ENCODE measurements around the gene C15orf39. TPM values are rescaled to one million over a fixed set of nuclear protein-coding genes. Genes with fewer than 3 reads are reported as not detected.
"Not testable (repeated sequence)": the region's sequence is repeated elsewhere in the genome, so short reads cannot be mapped to it uniquely, and the experiment has no call there.

The C15orf39 gene
- polyA plus RNA-seq, 1 donor from 2014 or later, result not detected

DNA sequence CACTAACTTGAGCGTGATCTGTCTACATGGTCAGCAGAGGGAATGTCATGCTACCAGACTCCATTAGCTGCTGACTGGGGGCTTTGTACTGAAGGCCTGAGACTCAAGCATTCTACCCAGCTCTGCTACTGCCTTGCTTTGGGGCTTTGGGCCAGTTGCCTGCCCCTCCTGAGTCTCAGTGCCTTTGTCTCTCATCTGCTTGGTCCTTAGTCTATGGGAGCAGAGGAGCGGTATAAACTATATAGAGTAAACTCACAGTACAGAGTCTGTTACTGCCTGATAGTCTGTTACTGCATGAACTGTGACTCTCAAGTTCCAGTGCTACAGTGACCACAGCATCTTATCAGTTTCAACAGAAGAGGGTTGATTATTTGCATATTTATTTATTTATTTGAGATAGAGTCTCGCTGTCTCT, 38.5 kb upstream of the C15orf39 start:
- TF ChIP-seq RAD21 (conservative IDR thresholded peaks at IDR 0.05) (no peak), CTCF (IDR thresholded peaks at IDR 0.05; ENCODE audit: poor library complexity, severe bottlenecking) (no peak), MXI1 (conservative IDR thresholded peaks at IDR 0.05; ENCODE audit: poor library complexity, severe bottlenecking) (no peak), EZH2 (IDR thresholded peaks at IDR 0.05; ENCODE audit: borderline replicate concordance, insufficient read depth, low read length, poor library complexity, severe bottlenecking) (no peak), POLR2AphosphoS5 (IDR thresholded peaks at IDR 0.05) (no peak), SMC3 (conservative IDR thresholded peaks at IDR 0.05; ENCODE audit: poor library complexity) (no peak), EP300 (conservative IDR thresholded peaks at IDR 0.05; ENCODE audit: poor library complexity, severe bottlenecking) (no peak), REST (IDR thresholded peaks at IDR 0.05; ENCODE audit: borderline replicate concordance) (no peak), TAF1 (IDR thresholded peaks at IDR 0.05; ENCODE audit: low read depth) (no peak)
- H4K20me1 ChIP-seq (ENCODE audit: insufficient read depth), result no peaks in the 10 kb centered on the region
- H3K27me3 ChIP-seq (ENCODE audit: insufficient read depth, low read depth, low read length), result no peaks in the 10 kb centered on the region
- no peaks in the 10 kb centered on the region for H3K36me3 ChIP-seq (ENCODE audit: insufficient read depth, low read length)
- no peaks in the 10 kb centered on the region for H3K9me3 ChIP-seq (ENCODE audit: low read length)
- no peak overlapping the region for H3K4me2 ChIP-seq (ENCODE audit: low read length)
- H3K9me2 ChIP-seq (ENCODE audit: insufficient read depth, low read length), result no peaks in the 10 kb centered on the region
- no peak overlapping the region for H3K4me3 ChIP-seq (ENCODE audit: low read length)
- no peaks in the 10 kb centered on the region for H3K79me2 ChIP-seq (replicated peaks; ENCODE audit: insufficient read depth, low read length)
- no peak overlapping the region for H3K27ac ChIP-seq (ENCODE audit: low read length)
- H3K9ac ChIP-seq (ENCODE audit: low read length), result no peak overlapping the region
- H3F3A ChIP-seq (ENCODE audit: insufficient read depth, low read length, poor library complexity, severe bottlenecking), result no peaks in the 10 kb centered on the region
- H2AFZ ChIP-seq (ENCODE audit: low read depth, low read length), result no peak overlapping the region

- no peaks in the 10 kb centered on the region for H3K9me2 ChIP-seq (ENCODE audit: insufficient read depth, low read length)
- H4K20me1 ChIP-seq (ENCODE audit: insufficient read depth), result no peaks in the 10 kb centered on the region
- H3K27me3 ChIP-seq (ENCODE audit: insufficient read depth, low read depth, low read length), result no peaks in the 10 kb centered on the region
- no peak overlapping the region for H3K4me3 ChIP-seq (ENCODE audit: low read length)
- no peaks in the 10 kb centered on the region for H3K9me3 ChIP-seq (ENCODE audit: low read length)
- no peaks in the 10 kb centered on the region for H3F3A ChIP-seq (ENCODE audit: insufficient read depth, low read length, poor library complexity, severe bottlenecking)
- H3K79me2 ChIP-seq (replicated peaks; ENCODE audit: insufficient read depth, low read length), result no peaks in the 10 kb centered on the region
- no peak overlapping the region for H2AFZ ChIP-seq (ENCODE audit: low read depth, low read length)
- H3K4me2 ChIP-seq (ENCODE audit: low read length), result no peak overlapping the region
- H3K27ac ChIP-seq (ENCODE audit: low read length), result no peak overlapping the region
- H3K9ac ChIP-seq (ENCODE audit: low read length), result no peak overlapping the region
- no peaks in the 10 kb centered on the region for H3K36me3 ChIP-seq (ENCODE audit: insufficient read depth, low read length)
- no peak for TF ChIP-seq MXI1 (conservative IDR thresholded peaks at IDR 0.05; ENCODE audit: poor library complexity, severe bottlenecking)
- no peak for TF ChIP-seq SMC3 (conservative IDR thresholded peaks at IDR 0.05; ENCODE audit: poor library complexity)
- no peak for TF ChIP-seq RAD21 (conservative IDR thresholded peaks at IDR 0.05)
- TF ChIP-seq POLR2AphosphoS5 (IDR thresholded peaks at IDR 0.05), result no peak
- TF ChIP-seq CTCF (IDR thresholded peaks at IDR 0.05; ENCODE audit: poor library complexity, severe bottlenecking), result no peak
Observed at GRCh38 chr15:75164625-75165350, 36.9 kb upstream of the C15orf39 start.

DNA sequence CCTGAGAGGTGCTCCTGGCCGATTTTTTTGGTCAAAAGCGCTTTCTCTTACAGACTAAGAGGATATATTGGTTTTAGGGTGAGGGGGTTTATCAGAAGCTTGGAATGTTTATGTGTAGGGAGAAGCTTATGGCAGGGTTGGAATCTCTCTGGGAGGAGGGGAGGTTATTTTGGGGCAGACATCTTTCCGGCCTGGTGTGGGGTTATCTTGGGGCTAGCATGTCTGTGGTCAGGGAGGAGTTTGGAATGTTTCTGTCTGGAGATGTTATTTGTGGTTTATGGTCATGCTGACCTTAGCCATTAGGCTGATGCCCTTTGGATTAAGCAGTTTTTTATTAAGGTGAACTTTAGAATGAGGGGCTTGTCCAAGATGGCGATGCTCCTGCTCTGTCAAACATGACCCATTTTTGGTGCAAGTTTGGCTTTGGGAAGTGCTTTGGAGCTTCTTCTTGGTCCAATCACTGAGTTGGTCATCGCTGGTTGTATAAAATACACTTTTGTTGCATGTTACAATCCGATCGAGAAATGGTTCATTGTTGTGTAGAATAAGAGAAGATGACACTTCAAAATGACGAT, 35.1 kb upstream of the C15orf39 start:
- H3K27me3 ChIP-seq (ENCODE audit: insufficient read depth, low read depth, low read length); H3K79me2 ChIP-seq (replicated peaks; ENCODE audit: insufficient read depth, low read length); H4K20me1 ChIP-seq (ENCODE audit: insufficient read depth); H3K36me3 ChIP-seq (ENCODE audit: insufficient read depth, low read length); H3K9ac ChIP-seq (ENCODE audit: low read length); H3F3A ChIP-seq (ENCODE audit: insufficient read depth, low read length, poor library complexity, severe bottlenecking); H2AFZ ChIP-seq (ENCODE audit: low read depth, low read length); H3K27ac ChIP-seq (ENCODE audit: low read length); H3K9me2 ChIP-seq (ENCODE audit: insufficient read depth, low read length); H3K4me3 ChIP-seq (ENCODE audit: low read length); H3K4me2 ChIP-seq (ENCODE audit: low read length); H3K9me3 ChIP-seq (ENCODE audit: low read length): not testable (repeated sequence)

Data from neural cell (in vitro differentiated cells).